GM12875 (cell line): Measurements from ENCODE around the gene TNFRSF12A.

ENCODE experiments used
- H3K4me3 ChIP-seq: one replicate; pipeline ENCODE4 v1.5.1; 2011; ENCODE audit warnings: low read depth, low read length, control low read depth
- TF ChIP-seq, protein P1 (sequence below): IDR thresholded peaks from 2 replicates; pipeline ENCODE4 v1.5.1; 2011; ENCODE audit warnings: low read depth, mild to moderate bottlenecking, control low read depth, inconsistent platforms, low read length, moderate library complexity, borderline replicate concordance; ENCODE audit not compliant: insufficient read depth

TNFRSF12A gene

GRCh38 chr16:3012828-3013420 is 7.2 kb upstream of the TNFRSF12A start, which contains the start of gene CLDN9:
Gene CLDN9, plus strand, starts transcription at chr16:3012923. Its CDS starts 440 bp downstream, at chr16:3013363.
- TF ChIP-seq, protein P1, sequence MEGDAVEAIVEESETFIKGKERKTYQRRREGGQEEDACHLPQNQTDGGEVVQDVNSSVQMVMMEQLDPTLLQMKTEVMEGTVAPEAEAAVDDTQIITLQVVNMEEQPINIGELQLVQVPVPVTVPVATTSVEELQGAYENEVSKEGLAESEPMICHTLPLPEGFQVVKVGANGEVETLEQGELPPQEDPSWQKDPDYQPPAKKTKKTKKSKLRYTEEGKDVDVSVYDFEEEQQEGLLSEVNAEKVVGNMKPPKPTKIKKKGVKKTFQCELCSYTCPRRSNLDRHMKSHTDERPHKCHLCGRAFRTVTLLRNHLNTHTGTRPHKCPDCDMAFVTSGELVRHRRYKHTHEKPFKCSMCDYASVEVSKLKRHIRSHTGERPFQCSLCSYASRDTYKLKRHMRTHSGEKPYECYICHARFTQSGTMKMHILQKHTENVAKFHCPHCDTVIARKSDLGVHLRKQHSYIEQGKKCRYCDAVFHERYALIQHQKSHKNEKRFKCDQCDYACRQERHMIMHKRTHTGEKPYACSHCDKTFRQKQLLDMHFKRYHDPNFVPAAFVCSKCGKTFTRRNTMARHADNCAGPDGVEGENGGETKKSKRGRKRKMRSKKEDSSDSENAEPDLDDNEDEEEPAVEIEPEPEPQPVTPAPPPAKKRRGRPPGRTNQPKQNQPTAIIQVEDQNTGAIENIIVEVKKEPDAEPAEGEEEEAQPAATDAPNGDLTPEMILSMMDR = no peak
- no peak within 1 kb of the TSS for H3K4me3 ChIP-seq

- H3K4me3 ChIP-seq = no peak overlapping the region
- TF ChIP-seq, protein P1 = no peak
Observed at GRCh38 chr16:3013491-3013951, 6.6 kb upstream of the TNFRSF12A start.

DNA sequence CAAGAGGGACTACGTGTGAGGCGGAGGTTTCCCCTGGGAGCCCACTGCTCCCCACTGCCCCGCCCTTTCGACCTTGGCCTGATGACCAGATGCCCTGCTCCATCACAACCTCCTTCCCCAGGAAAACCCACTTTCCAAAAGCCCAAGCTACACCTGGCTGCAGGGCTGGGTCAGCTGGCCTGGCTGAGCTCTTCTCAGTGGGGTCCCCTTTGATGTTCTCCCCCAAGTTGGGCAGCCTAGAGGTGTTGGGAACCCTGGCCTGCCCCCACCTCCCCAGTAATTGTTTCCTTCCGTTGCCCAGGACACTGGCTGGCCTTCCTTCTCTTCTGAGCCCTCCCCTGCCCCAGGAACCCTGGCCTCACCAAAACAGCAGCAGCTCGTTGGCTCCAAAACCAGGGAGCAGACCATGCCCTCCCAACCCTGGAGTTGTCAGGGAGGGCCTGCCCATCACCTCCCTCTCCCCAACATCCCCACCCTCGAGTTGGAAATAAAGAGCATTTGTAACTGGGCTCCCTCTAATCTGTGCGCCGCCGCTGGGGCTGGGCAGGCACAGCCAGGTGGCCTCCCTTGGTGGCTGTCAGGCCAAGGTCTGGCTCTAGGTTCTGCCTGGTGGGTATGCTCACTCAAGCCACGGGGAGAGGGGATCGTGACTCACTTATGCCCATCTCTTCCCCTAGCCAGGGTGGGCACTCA is 6.0 kb upstream of the TNFRSF12A start:
- no peak overlapping the region for H3K4me3 ChIP-seq

GRCh38 chr16:3014971-3015370 is 5.2 kb upstream of the TNFRSF12A start:
- TF ChIP-seq, protein P1 = no peak
- no peak overlapping the region for H3K4me3 ChIP-seq

More for the DNA sequence above, 6.0 kb upstream of the TNFRSF12A start:
- TF ChIP-seq, protein P1 = no peak

DNA sequence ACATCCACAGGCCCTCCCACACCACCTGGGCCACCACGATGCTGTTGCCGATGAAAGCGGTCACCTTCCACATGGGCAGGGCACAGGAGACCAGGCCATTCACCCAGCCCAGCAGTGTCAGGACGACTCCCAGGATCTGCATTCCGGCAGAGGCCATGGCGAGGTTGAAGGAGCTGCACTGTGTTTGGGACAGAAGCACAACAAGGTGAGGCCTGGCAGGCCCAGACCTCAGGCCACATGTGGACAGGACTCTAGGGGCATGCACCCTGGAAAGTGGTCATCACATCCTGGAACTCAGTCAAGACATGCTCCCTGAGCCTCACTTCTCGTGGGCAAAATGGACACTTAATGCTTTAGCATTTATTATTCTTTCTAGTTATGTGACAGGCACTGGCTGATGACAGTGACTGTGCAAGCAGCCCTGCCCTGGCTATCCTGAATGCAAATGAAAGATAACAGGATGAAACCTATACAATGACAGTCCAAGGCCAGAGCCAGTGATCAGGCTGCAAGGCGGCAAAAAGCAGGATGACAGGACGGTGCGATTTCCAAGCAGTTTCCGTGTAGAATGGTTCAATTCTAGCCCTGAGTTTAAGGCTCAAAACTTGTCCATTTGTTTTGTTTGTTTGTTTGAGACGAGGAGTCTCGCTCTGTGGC is 4.2 kb upstream of the TNFRSF12A start:
- no peak overlapping the region for H3K4me3 ChIP-seq
- TF ChIP-seq, protein P1 = no peak

DNA sequence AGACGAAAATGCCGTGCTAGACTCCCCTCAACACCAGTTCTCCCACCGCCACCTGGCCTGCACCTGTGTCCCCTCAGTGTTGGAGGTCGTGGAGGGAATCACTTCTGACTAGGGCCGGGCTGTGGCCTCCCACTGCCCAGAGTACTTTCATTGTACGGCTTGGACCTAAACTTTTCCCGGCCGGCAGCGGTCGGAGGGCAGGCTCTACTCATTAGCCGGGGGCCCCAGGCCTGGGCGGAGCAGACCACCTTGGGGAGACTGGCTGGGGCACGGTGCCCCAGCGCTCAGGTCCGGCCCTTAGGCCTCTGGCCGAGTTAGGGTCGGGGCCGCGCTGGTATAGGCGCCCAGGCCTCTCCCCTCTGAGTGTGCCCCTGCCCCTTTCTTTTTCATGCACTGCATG is 2.8 kb upstream of the TNFRSF12A start:
- TF ChIP-seq, protein P1 = no peak
- no peak overlapping the region for H3K4me3 ChIP-seq
